Calu3 (cell line): ENCODE measurements around the gene ARHGEF40. TPM values are rescaled to one million over a fixed set of nuclear protein-coding genes. Genes with fewer than 3 reads are reported as not detected.

ENCODE experiments used
- BruUV-seq: library from RNA; stranded (reverse); fragments of 400-500 nt; replicated peaks from 2 replicates; lab custom pipeline; 2021; lab: Mats Ljungman, UMichigan
- CTCF ChIA-PET: fragments of 300-600 bp; sonication (Branson Sonifier 250); formaldehyde crosslinking; loops from one replicate; lab custom pipeline; 2022; ENCODE audit warnings: antibody characterized with exemption; lab: Charles Lee
- DNase-seq: peaks from one replicate; pipeline ENCODE4 v3.0.0; 2022
- H3K27ac Mint-ChIP-seq: one replicate; pipeline ENCODE4 v1.8.0; 2022; ENCODE audit warnings: mixed read lengths; ENCODE audit not compliant: unreplicated experiment
- H3K27me3 Mint-ChIP-seq: one replicate; pipeline ENCODE4 v1.8.0; 2022; ENCODE audit warnings: mixed read lengths; ENCODE audit not compliant: unreplicated experiment
- H3K36me3 Mint-ChIP-seq: one replicate; pipeline ENCODE4 v1.8.0; 2022; ENCODE audit warnings: mild to moderate bottlenecking, moderate library complexity, mixed read lengths; ENCODE audit not compliant: insufficient read depth, unreplicated experiment
- H3K4me1 Mint-ChIP-seq: one replicate; pipeline ENCODE4 v1.8.0; 2022; ENCODE audit warnings: mild to moderate bottlenecking, low read depth, mixed read lengths; ENCODE audit not compliant: unreplicated experiment
- H3K4me3 Mint-ChIP-seq: one replicate; pipeline ENCODE4 v1.8.0; 2022; ENCODE audit warnings: mild to moderate bottlenecking, low read depth, moderate library complexity, mixed read lengths; ENCODE audit not compliant: unreplicated experiment
- H3K9me3 Mint-ChIP-seq: one replicate; pipeline ENCODE4 v1.8.0; 2022; ENCODE audit warnings: low read depth, mixed read lengths; ENCODE audit not compliant: unreplicated experiment
- CTCF ChIP-seq: fragments of 200-600 bp; IDR thresholded peaks from one replicate; pipeline ENCODE4 v1.8.0; 2022; ENCODE audit warnings: antibody characterized with exemption; ENCODE audit not compliant: unreplicated experiment
- intact Hi-C: fragments of 100-400 bp; cut with micrococcal nuclease; formaldehyde crosslinking; loops from one replicate; pipeline ENCODE4 v1.10.0; 2022; ENCODE audit not compliant: unreplicated experiment
- total RNA-seq: library from RNA; stranded (reverse); gene quantifications from 2 replicates; pipeline ENCODE4 v1.2.3, GENCODE V29; 2022

Gene ARHGEF40
- total RNA-seq, 1 experiment from 2014 or later = 16.8 TPM

- intact Hi-C loops = loop anchor here (1.0 kb wide), 2 partner anchors 64 to 90 kb away; no protein-coding TSS in a partner anchor
- Mint-ChIP-seq H3K9me3 (no peaks in the 10 kb centered on the region), H3K4me1 (peaks cover 49% of the 10 kb centered on the region), H3K36me3 (peaks cover 14% of the 10 kb centered on the region), H3K27ac (peak overlapping the region; percentile 57), H3K27me3 (no peaks in the 10 kb centered on the region), H3K4me3 (peak overlapping the region; percentile 77)
- no TSS peak for BruUV-seq
- CTCF ChIA-PET = interaction anchor here (0.8 to 3.3 kb wide), 11 partner anchors 13 to 297 kb away, joined by 3 to 51 read pairs (median 6); partner anchors contain the start of gene ARHGEF40
- peak; percentile 69 for DNase-seq
- peak; percentile 80 for TF ChIP-seq CTCF
Measured at GRCh38 chr14:21104448-21105060, 34.5 kb downstream of the ARHGEF40 start.

GRCh38 chr14:21105095-21105494, 35.0 kb downstream of the ARHGEF40 start:
- no peaks in the 10 kb centered on the region for H3K27me3 Mint-ChIP-seq
- H3K9me3 Mint-ChIP-seq = no peaks in the 10 kb centered on the region
- H3K27ac Mint-ChIP-seq = peak overlapping the region; percentile 57
- peaks cover 14% of the 10 kb centered on the region for H3K36me3 Mint-ChIP-seq
- no peak for DNase-seq
- intact Hi-C loops = no loop called here
- TF ChIP-seq CTCF = no peak
- CTCF ChIA-PET = interaction anchor here (0.8 to 3.3 kb wide), 9 partner anchors 13 to 298 kb away, joined by 3 to 51 read pairs (median 10); partner anchors contain the start of gene ARHGEF40
- BruUV-seq = no TSS peak
- H3K4me1 Mint-ChIP-seq = peaks cover 51% of the 10 kb centered on the region
- H3K4me3 Mint-ChIP-seq = peak overlapping the region; percentile 77

- no peak for TF ChIP-seq CTCF
- H3K27ac Mint-ChIP-seq = no peak overlapping the region
- no peaks in the 10 kb centered on the region for H3K27me3 Mint-ChIP-seq
- peaks cover 14% of the 10 kb centered on the region for H3K36me3 Mint-ChIP-seq
- no peaks in the 10 kb centered on the region for H3K9me3 Mint-ChIP-seq
- no TSS peak for BruUV-seq
- intact Hi-C loops = no loop called here
- no peak overlapping the region for H3K4me3 Mint-ChIP-seq
- CTCF ChIA-PET = interaction anchor here (0.6 kb wide), 1 partner anchor 20 kb away, joined by 3 read pairs; no protein-coding TSS in a partner anchor
- DNase-seq = no peak
- H3K4me1 Mint-ChIP-seq = peaks cover 49% of the 10 kb centered on the region
Measured at GRCh38 chr14:21106176-21106497, 36.0 kb downstream of the ARHGEF40 start.

GRCh38 chr14:21106498-21107282, 36.6 kb downstream of the ARHGEF40 start:
- no TSS peak for BruUV-seq
- CTCF ChIA-PET = interaction anchor here (0.8 to 1.2 kb wide), 2 partner anchors 38 to 92 kb away, joined by 3 to 4 read pairs; no protein-coding TSS in a partner anchor
- Mint-ChIP-seq H3K36me3 (peaks cover 14% of the 10 kb centered on the region), H3K9me3 (no peaks in the 10 kb centered on the region), H3K4me3 (no peak overlapping the region), H3K27me3 (no peaks in the 10 kb centered on the region), H3K4me1 (peaks cover 46% of the 10 kb centered on the region), H3K27ac (no peak overlapping the region)
- intact Hi-C loops = loop anchor here (1.0 kb wide), 1 partner anchor 38 kb away; no protein-coding TSS in a partner anchor
- DNase-seq = peak; percentile 84
- peak; percentile 75 for TF ChIP-seq CTCF
